GM12891 (cell line): Measurements from ENCODE around the gene ASMTL.

Experiments used
- PAX5 ChIP-seq: IDR thresholded peaks from 2 replicates; pipeline ENCODE4 v1.6.1; 2011; ENCODE audit warnings: low read length, moderate library complexity, mild to moderate bottlenecking; ENCODE audit not compliant: insufficient read depth, severe bottlenecking
- POLR2A ChIP-seq: IDR thresholded peaks from 2 replicates; pipeline ENCODE4 v1.6.1; 2011; ENCODE audit warnings: low read depth, low read length, control low read depth
- POLR2AphosphoS5 ChIP-seq: IDR thresholded peaks from 2 replicates; pipeline ENCODE4 v1.6.1; 2011; ENCODE audit warnings: low read depth, low read length, control low read depth
- TAF1 ChIP-seq: IDR thresholded peaks from 2 replicates; pipeline ENCODE4 v1.6.1; 2011; ENCODE audit warnings: low read depth, low read length, control low read depth

- TF ChIP-seq POLR2A (no peak), POLR2AphosphoS5 (no peak), PAX5 (no peak), TAF1 (no peak)
Measured at GRCh38 chrX:1464971-1465285, 12.2 kb upstream of the ASMTL start.
